Measurements from ENCODE around the gene AGAP1. TPM values are rescaled to one million over a fixed set of nuclear protein-coding genes. Genes with fewer than 3 reads are reported as not detected.
A peak's percentile ranks its signal among the peaks of the same experiment; 100 is the strongest.

AGAP1 gene
- total RNA-seq, 1 donor from 2014 or later: 39.0 TPM

DNA sequence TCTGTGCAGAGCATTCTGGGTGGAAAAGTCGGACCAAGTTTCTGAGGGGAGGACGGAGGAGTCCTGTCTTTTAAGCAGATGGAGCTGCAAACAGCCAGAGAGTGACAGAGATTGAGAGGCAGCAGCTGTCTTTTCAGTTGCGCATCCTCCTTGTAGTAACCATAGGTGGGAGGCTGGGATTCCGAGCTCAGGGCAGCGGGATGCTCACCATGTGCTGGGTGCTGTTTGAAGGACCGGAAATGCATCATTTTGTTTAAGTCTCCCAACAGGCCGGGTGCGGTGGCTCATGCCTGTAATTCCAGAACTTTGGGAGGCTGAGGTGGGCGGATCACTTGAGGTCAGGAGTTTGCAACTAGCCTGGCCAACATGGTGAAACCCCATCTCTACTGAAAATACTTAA, 93.4 kb downstream of the AGAP1 start:
- Mint-ChIP-seq H3K27me3 (ENCODE audit: low read depth) (no peaks in the 10 kb centered on the region), H3K9me3 (ENCODE audit: low read depth) (peaks cover 4% of the 10 kb centered on the region), H3K27ac (ENCODE audit: unreplicated experiment) (no peak overlapping the region), H3K4me3 (ENCODE audit: unreplicated experiment) (no peak overlapping the region), H3K36me3 (ENCODE audit: low read depth) (peaks cover 1% of the 10 kb centered on the region), H3K4me1 (ENCODE audit: low read depth) (peaks cover 11% of the 10 kb centered on the region)
- DNase-seq (ENCODE audit: low spot score): no peak
- TF ChIP-seq CTCF (IDR thresholded peaks at IDR 0.05): no peak

- TF ChIP-seq CTCF (IDR thresholded peaks at IDR 0.05): no peak
- no peaks in the 10 kb centered on the region for H3K27me3 Mint-ChIP-seq (ENCODE audit: low read depth)
- DNase-seq (ENCODE audit: low spot score): no peak
- H3K36me3 Mint-ChIP-seq (ENCODE audit: low read depth): peaks cover 1% of the 10 kb centered on the region
- peaks cover 16% of the 10 kb centered on the region for H3K4me1 Mint-ChIP-seq (ENCODE audit: low read depth)
- no peak overlapping the region for H3K27ac Mint-ChIP-seq (ENCODE audit: unreplicated experiment)
- H3K9me3 Mint-ChIP-seq (ENCODE audit: low read depth): peaks cover 4% of the 10 kb centered on the region
- no peak overlapping the region for H3K4me3 Mint-ChIP-seq (ENCODE audit: unreplicated experiment)
These were observed 94.9 kb downstream of the AGAP1 start for GRCh38 chr2:235588750-235589149.

DNA sequence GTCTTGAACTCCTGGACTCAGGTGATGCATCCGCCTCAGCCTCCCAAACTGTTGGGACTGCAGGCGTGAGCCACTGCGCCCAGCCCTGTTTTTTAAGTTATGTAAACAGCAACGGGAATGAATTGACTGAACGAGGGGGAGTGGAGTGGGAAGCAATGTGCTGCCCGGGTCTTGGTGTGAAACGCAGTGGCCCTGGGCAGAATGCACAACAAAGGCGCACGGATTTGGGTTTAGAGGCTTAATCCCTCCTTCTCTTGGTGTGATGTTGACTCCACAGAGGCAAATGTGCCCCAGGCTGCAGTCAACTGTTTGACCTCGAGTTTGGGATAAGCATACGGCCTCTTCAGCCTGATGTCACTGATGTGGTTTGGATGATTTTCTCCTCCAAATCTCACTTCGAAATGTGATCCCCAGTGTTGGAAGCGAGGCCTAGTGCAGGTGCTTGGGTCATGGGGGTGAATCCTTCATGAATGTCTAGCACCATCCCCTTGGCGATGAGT, 97.4 kb downstream of the AGAP1 start:
- Mint-ChIP-seq H3K4me3 (ENCODE audit: unreplicated experiment) (no peak overlapping the region), H3K27ac (ENCODE audit: unreplicated experiment) (peak overlapping the region; percentile 77), H3K36me3 (ENCODE audit: low read depth) (peaks cover 1% of the 10 kb centered on the region), H3K4me1 (ENCODE audit: low read depth) (peaks cover 23% of the 10 kb centered on the region), H3K27me3 (ENCODE audit: low read depth) (no peaks in the 10 kb centered on the region), H3K9me3 (ENCODE audit: low read depth) (peaks cover 4% of the 10 kb centered on the region)
- no peak for TF ChIP-seq CTCF (IDR thresholded peaks at IDR 0.05)
- DNase-seq (ENCODE audit: low spot score): no peak

- TF ChIP-seq CTCF (IDR thresholded peaks at IDR 0.05): no peak
- peak overlapping the region; percentile 77 for H3K27ac Mint-ChIP-seq (ENCODE audit: unreplicated experiment)
- peaks cover 1% of the 10 kb centered on the region for H3K36me3 Mint-ChIP-seq (ENCODE audit: low read depth)
- peak; percentile 77 for DNase-seq (ENCODE audit: low spot score)
- H3K27me3 Mint-ChIP-seq (ENCODE audit: low read depth): no peaks in the 10 kb centered on the region
- peaks cover 4% of the 10 kb centered on the region for H3K9me3 Mint-ChIP-seq (ENCODE audit: low read depth)
- H3K4me3 Mint-ChIP-seq (ENCODE audit: unreplicated experiment): no peak overlapping the region
- peaks cover 22% of the 10 kb centered on the region for H3K4me1 Mint-ChIP-seq (ENCODE audit: low read depth)
These were observed 98.1 kb downstream of the AGAP1 start for GRCh38 chr2:235591921-235592320.

DNA sequence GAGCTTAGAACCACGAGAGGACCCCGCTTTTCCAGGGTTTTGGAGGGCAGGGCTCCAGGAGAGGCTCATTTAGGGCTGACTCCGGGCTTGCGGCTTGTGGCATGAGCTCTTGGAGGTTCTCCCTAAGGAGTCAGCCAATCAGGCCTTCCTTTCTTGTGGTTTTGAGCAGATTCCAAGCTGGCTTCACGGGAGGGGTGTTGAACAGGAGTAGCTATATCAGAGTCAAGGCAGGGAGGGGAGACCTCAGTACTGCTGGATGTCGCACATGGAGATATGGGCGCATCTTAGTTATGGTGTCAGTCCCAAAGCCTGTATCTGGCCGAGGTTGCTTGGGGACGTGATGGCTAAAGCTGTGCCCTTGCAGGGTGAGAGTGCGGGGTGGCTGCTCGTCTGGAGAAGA, 98.6 kb downstream of the AGAP1 start:
- Mint-ChIP-seq H3K4me3 (ENCODE audit: unreplicated experiment) (no peak overlapping the region), H3K27me3 (ENCODE audit: low read depth) (no peaks in the 10 kb centered on the region), H3K27ac (ENCODE audit: unreplicated experiment) (no peak overlapping the region), H3K4me1 (ENCODE audit: low read depth) (peaks cover 20% of the 10 kb centered on the region), H3K36me3 (ENCODE audit: low read depth) (peaks cover 1% of the 10 kb centered on the region), H3K9me3 (ENCODE audit: low read depth) (peaks cover 4% of the 10 kb centered on the region)
- TF ChIP-seq CTCF (IDR thresholded peaks at IDR 0.05): no peak
- no peak for DNase-seq (ENCODE audit: low spot score)
